ENCODE results near the gene SCGB1D2.

SCGB1D2 gene

GRCh38 chr11:62201376-62201775 is 40.7 kb upstream of the SCGB1D2 start:
- Histone ChIP-seq H3K9ac (ENCODE audit: low read length) (no peak overlapping the region), H3F3A (ENCODE audit: insufficient read depth, low read length) (no peaks in the 10 kb centered on the region), H3K9me3 (ENCODE audit: low read length) (no peaks in the 10 kb centered on the region), H3K4me3 (ENCODE audit: low read depth, low read length, poor library complexity, severe bottlenecking) (no peak overlapping the region), H3K79me2 (ENCODE audit: insufficient read depth, low read length) (no peaks in the 10 kb centered on the region), H3K27ac (ENCODE audit: low read depth, low read length, poor library complexity, severe bottlenecking) (no peak overlapping the region), H3K36me3 (ENCODE audit: insufficient read depth, low read length) (no peaks in the 10 kb centered on the region), H2AFZ (ENCODE audit: low read length) (no peak overlapping the region), H3K27me3 (ENCODE audit: insufficient read depth, low read length) (no peaks in the 10 kb centered on the region), H3K4me2 (ENCODE audit: low read length) (no peak overlapping the region), H3K9me2 (ENCODE audit: low read depth, low read length) (no peaks in the 10 kb centered on the region), H4K20me1 (ENCODE audit: insufficient read depth, low read length) (no peaks in the 10 kb centered on the region), H3K4me1 (ENCODE audit: insufficient read depth, low read length, severe bottlenecking) (no peaks in the 10 kb centered on the region)
- TF ChIP-seq EZH2 (IDR thresholded peaks at IDR 0.05; ENCODE audit: borderline replicate concordance, low read length) (no peak), CTCF (IDR thresholded peaks at IDR 0.05; ENCODE audit: low read length) (no peak)

DNA sequence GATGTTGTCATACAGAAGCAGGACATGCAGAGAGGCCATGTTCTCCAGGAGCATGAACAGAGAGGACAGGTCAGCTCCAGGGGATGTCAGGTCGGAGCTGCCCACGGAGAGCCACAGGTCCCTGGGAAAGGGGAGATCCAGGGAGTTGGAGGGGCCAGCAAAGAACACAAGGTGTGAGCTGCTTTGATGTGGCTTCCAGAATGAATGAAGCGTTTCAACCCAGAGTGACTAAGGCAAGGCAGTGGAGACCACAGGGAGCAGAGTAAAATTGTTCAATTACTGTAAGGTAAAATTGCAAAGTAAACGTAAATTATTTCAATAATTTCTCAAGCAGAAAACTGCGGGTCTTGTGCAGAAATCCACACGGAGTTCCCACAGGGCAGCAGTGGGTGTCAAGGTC is 39.1 kb upstream of the SCGB1D2 start:
- Histone ChIP-seq H3K9ac (ENCODE audit: low read length) (no peak overlapping the region), H3K27me3 (ENCODE audit: insufficient read depth, low read length) (no peaks in the 10 kb centered on the region), H4K20me1 (ENCODE audit: insufficient read depth, low read length) (no peaks in the 10 kb centered on the region), H3K79me2 (ENCODE audit: insufficient read depth, low read length) (no peaks in the 10 kb centered on the region), H3K4me3 (ENCODE audit: low read depth, low read length, poor library complexity, severe bottlenecking) (no peak overlapping the region), H3K4me1 (ENCODE audit: insufficient read depth, low read length, severe bottlenecking) (no peaks in the 10 kb centered on the region), H3K9me2 (ENCODE audit: low read depth, low read length) (no peaks in the 10 kb centered on the region), H3F3A (ENCODE audit: insufficient read depth, low read length) (no peaks in the 10 kb centered on the region), H3K9me3 (ENCODE audit: low read length) (no peaks in the 10 kb centered on the region), H3K27ac (ENCODE audit: low read depth, low read length, poor library complexity, severe bottlenecking) (no peak overlapping the region), H2AFZ (ENCODE audit: low read length) (no peak overlapping the region), H3K4me2 (ENCODE audit: low read length) (no peak overlapping the region), H3K36me3 (ENCODE audit: insufficient read depth, low read length) (no peaks in the 10 kb centered on the region)
- TF ChIP-seq CTCF (IDR thresholded peaks at IDR 0.05; ENCODE audit: low read length), result no peak
- no peak for TF ChIP-seq EZH2 (IDR thresholded peaks at IDR 0.05; ENCODE audit: borderline replicate concordance, low read length)

- Histone ChIP-seq H3K4me3 (ENCODE audit: low read depth, low read length, poor library complexity, severe bottlenecking) (no peak overlapping the region), H3K4me1 (ENCODE audit: insufficient read depth, low read length, severe bottlenecking) (no peaks in the 10 kb centered on the region), H3F3A (ENCODE audit: insufficient read depth, low read length) (no peaks in the 10 kb centered on the region), H3K27ac (ENCODE audit: low read depth, low read length, poor library complexity, severe bottlenecking) (no peak overlapping the region), H3K79me2 (ENCODE audit: insufficient read depth, low read length) (no peaks in the 10 kb centered on the region), H3K27me3 (ENCODE audit: insufficient read depth, low read length) (no peaks in the 10 kb centered on the region), H2AFZ (ENCODE audit: low read length) (no peak overlapping the region), H3K36me3 (ENCODE audit: insufficient read depth, low read length) (no peaks in the 10 kb centered on the region), H3K9ac (ENCODE audit: low read length) (no peak overlapping the region), H3K9me2 (ENCODE audit: low read depth, low read length) (no peaks in the 10 kb centered on the region), H3K4me2 (ENCODE audit: low read length) (no peak overlapping the region), H3K9me3 (ENCODE audit: low read length) (no peaks in the 10 kb centered on the region), H4K20me1 (ENCODE audit: insufficient read depth, low read length) (no peaks in the 10 kb centered on the region)
- TF ChIP-seq CTCF (IDR thresholded peaks at IDR 0.05; ENCODE audit: low read length), result no peak
- no peak for TF ChIP-seq EZH2 (IDR thresholded peaks at IDR 0.05; ENCODE audit: borderline replicate concordance, low read length)
Measured at GRCh38 chr11:62204430-62204829, 37.6 kb upstream of the SCGB1D2 start.
